Stimulated activated naive CD4-positive, alpha-beta T cell (primary cell): Measurements from ENCODE around the gene ABCF1.
A peak's percentile ranks its signal among the peaks of the same experiment; 100 is the strongest.

Source experiments
- DNase-seq, 6 experiments: peaks; one replicate each; lab custom pipeline; 2025; lab: John Stamatoyannopoulos, UW

The ABCF1 gene

DNA sequence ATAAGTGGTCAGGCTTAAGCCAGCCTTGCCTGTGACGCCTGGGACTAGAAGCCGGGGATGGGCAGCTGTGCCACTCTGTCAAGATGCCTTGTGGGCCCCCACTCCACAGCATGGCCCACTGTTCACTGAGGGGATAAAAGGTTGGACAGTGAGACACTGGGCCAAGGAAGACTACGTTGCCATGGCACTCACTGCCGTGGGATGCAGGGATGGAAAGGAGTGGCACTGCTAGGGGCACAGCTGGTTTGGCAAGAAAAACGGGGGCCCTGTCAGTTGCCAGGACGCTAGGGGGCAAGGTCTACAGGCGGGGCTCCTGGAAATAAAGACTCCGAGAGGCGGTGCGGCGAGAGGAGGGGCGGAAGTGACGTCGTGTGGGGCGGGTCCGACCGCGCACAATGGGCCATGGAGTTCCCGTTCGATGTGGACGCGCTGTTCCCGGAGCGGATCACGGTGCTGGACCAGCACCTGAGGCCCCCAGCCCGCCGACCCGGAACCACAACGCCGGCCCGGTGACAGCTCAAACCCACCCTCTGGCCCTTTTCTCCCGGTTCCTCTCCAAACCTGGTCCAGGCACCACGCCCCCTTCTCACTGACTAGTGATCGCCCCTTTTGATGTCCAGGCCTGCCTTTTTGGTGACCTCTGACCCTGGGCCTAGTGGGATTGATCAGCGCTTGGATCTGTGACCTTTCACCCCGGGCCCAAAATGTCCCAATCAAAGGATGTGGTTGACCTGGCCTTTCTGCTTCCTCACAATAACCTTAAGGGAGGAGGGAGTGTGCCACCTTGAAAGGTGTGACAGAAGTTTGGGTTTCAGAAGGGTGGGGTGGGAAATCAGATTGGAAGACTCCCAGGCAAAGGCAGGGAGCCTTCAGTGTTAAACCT, 55.5 kb downstream of the ABCF1 start, which contains the start of gene ATAT1:
Gene ATAT1 (plus strand): TSS at position 391 of the 883 bp plus-strand sequence.
- DNase-seq: peak; percentile 75 to 89 (median 85)

DNA sequence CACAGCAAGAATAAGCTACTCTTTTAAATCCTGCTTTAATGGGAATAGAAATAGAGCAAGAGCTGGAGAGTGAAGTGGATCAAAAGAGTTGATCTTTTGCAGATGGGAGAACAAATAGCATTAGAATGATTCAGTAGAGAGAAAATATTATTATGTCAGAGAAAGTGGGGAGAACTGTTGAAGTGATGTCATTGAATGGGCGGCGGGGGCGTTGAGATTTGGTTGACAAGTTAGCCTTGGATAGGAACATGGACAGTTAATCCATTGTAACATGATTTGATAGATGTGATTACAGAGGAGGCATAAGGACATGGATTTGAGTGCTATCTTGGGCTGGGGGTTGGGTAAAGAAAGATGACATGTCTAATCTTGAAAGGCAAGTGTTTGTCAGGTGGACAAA, 64.6 kb downstream of the ABCF1 start:
- DNase-seq: no peak

- DNase-seq: peak in 1 of 6 experiments; percentile 11
Observed at GRCh38 chr6:30640481-30640880, 69.2 kb downstream of the ABCF1 start.

DNA sequence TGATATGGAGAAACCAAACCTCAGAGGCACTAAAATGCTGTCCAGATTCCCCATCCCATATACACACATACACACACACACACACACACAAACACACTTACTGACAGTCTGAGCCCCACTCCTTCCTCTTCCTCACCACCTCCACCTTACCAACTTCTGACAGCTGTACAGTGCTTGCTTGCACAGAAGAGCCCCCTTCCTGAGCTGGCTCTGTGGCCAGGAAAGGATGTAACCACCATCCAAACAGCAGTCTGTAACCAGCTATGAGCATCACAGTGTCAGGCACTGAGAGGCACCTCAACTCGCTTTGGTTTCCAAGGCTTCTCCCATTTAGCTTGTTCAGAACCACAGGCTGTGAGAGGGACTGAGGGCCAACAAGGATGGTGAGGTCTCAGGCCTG, 69.8 kb downstream of the ABCF1 start:
- no peak for DNase-seq
